Retinal pigment epithelial cell (primary cell): ENCODE measurements around the gene MPPED2.

Experiments
- DNase-seq: peaks from one replicate; pipeline ENCODE4 v3.0.0-alpha.2; 2010; ENCODE audit warnings: low read depth
- H3K4me3 ChIP-seq: 2 replicates; pipeline ENCODE4 v1.5.1; 2011; ENCODE audit warnings: mild to moderate bottlenecking, low read length, control low read depth, moderate library complexity
- TF ChIP-seq, protein P1 (sequence below): conservative IDR thresholded peaks from 2 replicates; pipeline ENCODE4 v1.5.1; 2011; ENCODE audit warnings: low read depth, low read length, control low read depth, inconsistent platforms

MPPED2 gene

GRCh38 chr11:30406978-30407762 lies 179.0 kb downstream of the MPPED2 start:
- H3K4me3 ChIP-seq, result no peak overlapping the region
- TF ChIP-seq, protein P1, sequence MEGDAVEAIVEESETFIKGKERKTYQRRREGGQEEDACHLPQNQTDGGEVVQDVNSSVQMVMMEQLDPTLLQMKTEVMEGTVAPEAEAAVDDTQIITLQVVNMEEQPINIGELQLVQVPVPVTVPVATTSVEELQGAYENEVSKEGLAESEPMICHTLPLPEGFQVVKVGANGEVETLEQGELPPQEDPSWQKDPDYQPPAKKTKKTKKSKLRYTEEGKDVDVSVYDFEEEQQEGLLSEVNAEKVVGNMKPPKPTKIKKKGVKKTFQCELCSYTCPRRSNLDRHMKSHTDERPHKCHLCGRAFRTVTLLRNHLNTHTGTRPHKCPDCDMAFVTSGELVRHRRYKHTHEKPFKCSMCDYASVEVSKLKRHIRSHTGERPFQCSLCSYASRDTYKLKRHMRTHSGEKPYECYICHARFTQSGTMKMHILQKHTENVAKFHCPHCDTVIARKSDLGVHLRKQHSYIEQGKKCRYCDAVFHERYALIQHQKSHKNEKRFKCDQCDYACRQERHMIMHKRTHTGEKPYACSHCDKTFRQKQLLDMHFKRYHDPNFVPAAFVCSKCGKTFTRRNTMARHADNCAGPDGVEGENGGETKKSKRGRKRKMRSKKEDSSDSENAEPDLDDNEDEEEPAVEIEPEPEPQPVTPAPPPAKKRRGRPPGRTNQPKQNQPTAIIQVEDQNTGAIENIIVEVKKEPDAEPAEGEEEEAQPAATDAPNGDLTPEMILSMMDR, result no peak
- DNase-seq, result no peak

GRCh38 chr11:30405385-30405784 lies 180.8 kb downstream of the MPPED2 start:
- DNase-seq, result no peak
- TF ChIP-seq, protein P1, result no peak
- no peak overlapping the region for H3K4me3 ChIP-seq

DNA sequence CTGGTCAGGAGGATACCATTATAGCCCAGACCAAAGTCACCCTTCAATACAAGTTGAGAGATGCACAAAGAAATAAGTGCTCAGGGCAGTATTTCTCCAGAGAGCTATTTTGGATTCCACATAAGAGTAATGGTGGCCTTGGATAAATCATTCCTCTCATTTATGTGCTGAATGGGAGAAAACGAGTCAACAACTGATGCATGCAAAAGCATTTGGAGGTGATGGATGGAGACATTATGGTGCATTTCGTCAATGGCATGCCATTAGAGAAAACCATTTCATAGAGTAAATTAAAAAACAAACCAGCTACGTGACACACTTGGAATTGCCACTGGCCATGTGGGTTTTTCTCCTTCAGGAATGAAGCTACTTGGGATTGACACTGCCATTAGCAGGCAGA lies 182.0 kb downstream of the MPPED2 start:
- TF ChIP-seq, protein P1, result no peak
- DNase-seq, result no peak
- H3K4me3 ChIP-seq, result no peak overlapping the region

GRCh38 chr11:30395751-30396150 lies 190.4 kb downstream of the MPPED2 start:
- TF ChIP-seq, protein P1, result no peak
- no peak overlapping the region for H3K4me3 ChIP-seq
- DNase-seq, result no peak

DNA sequence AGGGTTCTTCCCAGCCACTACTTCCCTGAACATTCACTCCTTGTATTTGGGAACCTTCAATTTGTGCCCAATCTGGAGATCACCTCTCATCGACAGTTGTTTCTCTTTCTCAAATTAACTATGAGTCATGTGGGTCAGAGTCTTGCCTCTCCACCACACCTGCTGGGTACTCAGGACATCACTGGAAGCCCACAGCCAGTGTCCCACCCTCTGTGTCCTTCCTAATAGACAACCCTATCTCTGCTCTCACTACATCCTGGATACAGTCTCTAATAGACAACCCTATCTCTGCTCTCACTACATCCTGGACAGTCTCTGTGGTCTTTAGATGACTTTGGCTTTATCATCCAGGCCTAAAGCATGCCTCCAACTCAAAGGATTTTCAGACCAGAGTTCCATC lies 193.1 kb downstream of the MPPED2 start:
- H3K4me3 ChIP-seq, result no peak overlapping the region
- TF ChIP-seq, protein P1, result no peak

GRCh38 chr11:30392221-30392784 lies 193.8 kb downstream of the MPPED2 start:
- DNase-seq, result peak; percentile 52
- TF ChIP-seq, protein P1, result no peak

More for the DNA sequence above, 193.1 kb downstream of the MPPED2 start:
- no peak for DNase-seq

DNA sequence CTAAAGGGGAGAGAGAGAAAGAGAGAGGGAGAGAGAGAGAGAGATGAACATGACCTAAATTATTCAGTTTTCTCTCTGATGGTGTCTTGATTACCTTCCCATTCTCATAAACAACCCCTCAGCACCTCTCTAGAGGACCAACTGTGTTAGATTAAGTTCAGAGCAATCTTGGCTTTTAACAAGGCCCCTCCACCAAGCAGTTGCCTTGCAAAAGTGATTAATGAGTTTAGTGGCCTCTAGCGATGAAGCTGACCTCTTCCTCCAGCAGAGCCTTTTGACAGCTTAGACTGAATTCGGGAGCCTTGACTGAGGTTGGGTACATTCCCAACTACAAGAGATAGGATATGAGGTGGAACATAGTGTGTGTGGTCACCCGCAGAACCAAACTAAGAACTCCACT lies 197.2 kb downstream of the MPPED2 start:
- TF ChIP-seq, protein P1, result no peak
- no peak overlapping the region for H3K4me3 ChIP-seq
- no peak for DNase-seq

More at GRCh38 chr11:30392221-30392784, 193.8 kb downstream of the MPPED2 start:
- peak overlapping the region; percentile 21 for H3K4me3 ChIP-seq
